ENCODE results near the gene DENND1A. TPM values are rescaled to one million over a fixed set of nuclear protein-coding genes. Genes with fewer than 3 reads are reported as not detected.

Gene DENND1A
- total RNA-seq, 1 donor from 2014 or later: 12.7 TPM

- no peak overlapping the region for H3K4me2 ChIP-seq (ENCODE audit: low read length)
- no peak overlapping the region for H3K9ac ChIP-seq (ENCODE audit: low read length)
- Mint-ChIP-seq H3K4me3 (ENCODE audit: unreplicated experiment) (no peak overlapping the region), H3K9me3 (ENCODE audit: unreplicated experiment) (peaks cover 4% of the 10 kb centered on the region), H3K27ac (ENCODE audit: unreplicated experiment) (no peak overlapping the region), H3K4me1 (ENCODE audit: low read depth, unreplicated experiment) (no peaks in the 10 kb centered on the region), H3K27me3 (ENCODE audit: low read depth, unreplicated experiment) (peaks cover 39% of the 10 kb centered on the region), H3K36me3 (ENCODE audit: low read depth, unreplicated experiment) (no peaks in the 10 kb centered on the region)
- H3K4me3 ChIP-seq (ENCODE audit: insufficient read depth, low read depth, low read length): no peak overlapping the region
- H3K27ac ChIP-seq (ENCODE audit: low read depth, low read length): no peak overlapping the region
- H3K27me3 ChIP-seq (ENCODE audit: insufficient read depth, low read length): peaks cover 8% of the 10 kb centered on the region
- no peak for DNase-seq (ENCODE audit: low read depth)
- H3K79me2 ChIP-seq (ENCODE audit: insufficient read depth, low read length): no peaks in the 10 kb centered on the region
- H3K9me3 ChIP-seq (ENCODE audit: insufficient read depth, low read depth, low read length): peaks cover 1% of the 10 kb centered on the region
- no peak for FAIRE-seq
- no peak overlapping the region for H2AFZ ChIP-seq (ENCODE audit: low read depth, low read length)
- no peaks in the 10 kb centered on the region for H4K20me1 ChIP-seq (ENCODE audit: insufficient read depth, low read length)
- no peak for TF ChIP-seq EZH2 (IDR thresholded peaks at IDR 0.05; ENCODE audit: insufficient read depth, low read length)
- TF ChIP-seq, protein P1, sequence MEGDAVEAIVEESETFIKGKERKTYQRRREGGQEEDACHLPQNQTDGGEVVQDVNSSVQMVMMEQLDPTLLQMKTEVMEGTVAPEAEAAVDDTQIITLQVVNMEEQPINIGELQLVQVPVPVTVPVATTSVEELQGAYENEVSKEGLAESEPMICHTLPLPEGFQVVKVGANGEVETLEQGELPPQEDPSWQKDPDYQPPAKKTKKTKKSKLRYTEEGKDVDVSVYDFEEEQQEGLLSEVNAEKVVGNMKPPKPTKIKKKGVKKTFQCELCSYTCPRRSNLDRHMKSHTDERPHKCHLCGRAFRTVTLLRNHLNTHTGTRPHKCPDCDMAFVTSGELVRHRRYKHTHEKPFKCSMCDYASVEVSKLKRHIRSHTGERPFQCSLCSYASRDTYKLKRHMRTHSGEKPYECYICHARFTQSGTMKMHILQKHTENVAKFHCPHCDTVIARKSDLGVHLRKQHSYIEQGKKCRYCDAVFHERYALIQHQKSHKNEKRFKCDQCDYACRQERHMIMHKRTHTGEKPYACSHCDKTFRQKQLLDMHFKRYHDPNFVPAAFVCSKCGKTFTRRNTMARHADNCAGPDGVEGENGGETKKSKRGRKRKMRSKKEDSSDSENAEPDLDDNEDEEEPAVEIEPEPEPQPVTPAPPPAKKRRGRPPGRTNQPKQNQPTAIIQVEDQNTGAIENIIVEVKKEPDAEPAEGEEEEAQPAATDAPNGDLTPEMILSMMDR (IDR thresholded peaks at IDR 0.05; ENCODE audit: insufficient read depth, low read depth, low read length): no peak
- no peaks in the 10 kb centered on the region for H3K36me3 ChIP-seq (ENCODE audit: insufficient read depth, low read length)
- no peaks in the 10 kb centered on the region for H3K4me1 ChIP-seq (ENCODE audit: insufficient read depth, low read length)
Observed at GRCh38 chr9:123964761-123965160, 34.8 kb upstream of the DENND1A start.

DNA sequence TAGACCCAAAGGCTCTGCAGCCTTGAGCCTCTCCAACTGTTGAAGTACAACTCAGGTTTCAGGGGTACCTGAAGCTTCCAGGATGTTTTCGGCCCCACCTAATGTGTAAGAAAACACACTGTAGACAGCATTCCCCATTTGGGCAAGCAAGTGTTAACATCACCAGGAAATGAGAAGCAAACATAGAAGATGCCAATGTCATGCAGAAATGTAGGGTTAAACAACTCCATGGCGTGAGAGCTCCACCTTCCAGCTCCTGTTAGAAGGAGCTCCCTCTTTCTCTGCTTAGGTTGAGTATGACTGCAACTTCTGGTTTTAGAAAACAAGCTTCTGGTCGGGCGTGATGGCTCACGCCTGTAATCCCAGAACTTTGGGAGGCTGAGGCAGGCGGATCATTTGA is 31.0 kb upstream of the DENND1A start:
- Histone ChIP-seq H3K36me3 (ENCODE audit: insufficient read depth, low read length) (no peaks in the 10 kb centered on the region), H4K20me1 (ENCODE audit: insufficient read depth, low read length) (no peaks in the 10 kb centered on the region), H3K27ac (ENCODE audit: low read depth, low read length) (no peak overlapping the region), H3K4me2 (ENCODE audit: low read length) (no peak overlapping the region), H3K27me3 (ENCODE audit: insufficient read depth, low read length) (peaks cover 11% of the 10 kb centered on the region), H3K4me3 (ENCODE audit: insufficient read depth, low read depth, low read length) (no peak overlapping the region), H3K79me2 (ENCODE audit: insufficient read depth, low read length) (no peaks in the 10 kb centered on the region), H3K9ac (ENCODE audit: low read length) (no peak overlapping the region), H2AFZ (ENCODE audit: low read depth, low read length) (no peak overlapping the region), H3K4me1 (ENCODE audit: insufficient read depth, low read length) (no peaks in the 10 kb centered on the region), H3K9me3 (ENCODE audit: insufficient read depth, low read depth, low read length) (peaks cover 3% of the 10 kb centered on the region)
- H3K4me1 Mint-ChIP-seq (ENCODE audit: low read depth, unreplicated experiment): no peaks in the 10 kb centered on the region
- peaks cover 7% of the 10 kb centered on the region for H3K9me3 Mint-ChIP-seq (ENCODE audit: unreplicated experiment)
- FAIRE-seq: no peak
- H3K27ac Mint-ChIP-seq (ENCODE audit: unreplicated experiment): no peak overlapping the region
- DNase-seq (ENCODE audit: low read depth): no peak
- no peak overlapping the region for H3K4me3 Mint-ChIP-seq (ENCODE audit: unreplicated experiment)
- TF ChIP-seq, protein P1 (IDR thresholded peaks at IDR 0.05; ENCODE audit: insufficient read depth, low read depth, low read length): no peak
- no peak for TF ChIP-seq EZH2 (IDR thresholded peaks at IDR 0.05; ENCODE audit: insufficient read depth, low read length)
- peaks cover 43% of the 10 kb centered on the region for H3K27me3 Mint-ChIP-seq (ENCODE audit: low read depth, unreplicated experiment)
- H3K36me3 Mint-ChIP-seq (ENCODE audit: low read depth, unreplicated experiment): no peaks in the 10 kb centered on the region

GRCh38 chr9:123960366-123960765 is 30.4 kb upstream of the DENND1A start:
- peaks cover 3% of the 10 kb centered on the region for H3K9me3 ChIP-seq (ENCODE audit: insufficient read depth, low read depth, low read length)
- H3K27ac ChIP-seq (ENCODE audit: low read depth, low read length): no peak overlapping the region
- H3K4me1 ChIP-seq (ENCODE audit: insufficient read depth, low read length): no peaks in the 10 kb centered on the region
- Mint-ChIP-seq H3K4me1 (ENCODE audit: low read depth, unreplicated experiment) (no peaks in the 10 kb centered on the region), H3K9me3 (ENCODE audit: unreplicated experiment) (peaks cover 3% of the 10 kb centered on the region), H3K27me3 (ENCODE audit: low read depth, unreplicated experiment) (peaks cover 37% of the 10 kb centered on the region), H3K4me3 (ENCODE audit: unreplicated experiment) (no peak overlapping the region), H3K27ac (ENCODE audit: unreplicated experiment) (no peak overlapping the region), H3K36me3 (ENCODE audit: low read depth, unreplicated experiment) (no peaks in the 10 kb centered on the region)
- H2AFZ ChIP-seq (ENCODE audit: low read depth, low read length): no peak overlapping the region
- H3K36me3 ChIP-seq (ENCODE audit: insufficient read depth, low read length): no peaks in the 10 kb centered on the region
- H3K27me3 ChIP-seq (ENCODE audit: insufficient read depth, low read length): peaks cover 11% of the 10 kb centered on the region
- FAIRE-seq (no peak), DNase-seq (ENCODE audit: low read depth) (no peak)
- TF ChIP-seq, protein P1 (IDR thresholded peaks at IDR 0.05; ENCODE audit: insufficient read depth, low read depth, low read length): no peak
- H3K79me2 ChIP-seq (ENCODE audit: insufficient read depth, low read length): no peaks in the 10 kb centered on the region
- no peak overlapping the region for H3K4me2 ChIP-seq (ENCODE audit: low read length)
- no peaks in the 10 kb centered on the region for H4K20me1 ChIP-seq (ENCODE audit: insufficient read depth, low read length)
- no peak overlapping the region for H3K4me3 ChIP-seq (ENCODE audit: insufficient read depth, low read depth, low read length)
- H3K9ac ChIP-seq (ENCODE audit: low read length): no peak overlapping the region

Data from astrocyte (in vitro differentiated cells and primary cell).